ENCODE measurements around the gene GAB2. TPM values are rescaled to one million over a fixed set of nuclear protein-coding genes. Genes with fewer than 3 reads are reported as not detected.

GAB2 gene
- polyA plus RNA-seq, 2 of the 4 experiments (the other 2 are of a cell fraction), result 2.8 to 4.7 TPM

DNA sequence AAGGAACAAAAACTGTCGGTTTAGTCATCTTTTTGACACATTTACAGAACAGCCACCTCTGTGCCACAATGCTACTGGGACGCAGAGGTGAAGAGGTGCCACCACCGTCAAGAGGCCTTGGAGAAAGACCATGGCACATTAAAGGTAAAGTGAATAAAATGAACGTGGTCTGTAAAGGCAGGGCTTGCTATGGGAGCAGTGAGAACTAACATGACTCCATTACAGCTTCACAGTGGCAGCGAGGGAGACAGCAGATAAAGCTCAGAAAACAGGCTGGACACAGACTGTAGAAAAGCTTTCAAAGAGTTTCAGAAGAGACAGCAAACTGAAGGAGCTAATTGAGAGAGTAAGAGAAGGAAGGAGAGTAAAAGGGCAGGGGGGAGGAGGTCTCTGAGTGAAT is 102.9 kb downstream of the GAB2 start:
- WGBS (ENCODE audit: missing lambda C conversion rate), result 71% methylated on average over 5 of the region's 5 CpGs
- H3K4me3 ChIP-seq, result no peak overlapping the region
- ChIA-PET POLR2A (no interaction called here), CTCF (no interaction called here)
- peaks cover 15% of the 10 kb centered on the region; the same call in 2 of the 3 replicates for H3K4me1 ChIP-seq
- H3K4me2 ChIP-seq, result no peak overlapping the region
- no peak overlapping the region for H3K27ac ChIP-seq
- DNase-seq (ENCODE audit: low read depth in 1 of 2, low spot score in 1 of 2) (no peak), FAIRE-seq (no peak), ATAC-seq (no peak)
- TF ChIP-seq BHLHE40 (IDR thresholded peaks at IDR 0.05; ENCODE audit: low read depth, low read length), result no peak
- TF ChIP-seq, protein P1, sequence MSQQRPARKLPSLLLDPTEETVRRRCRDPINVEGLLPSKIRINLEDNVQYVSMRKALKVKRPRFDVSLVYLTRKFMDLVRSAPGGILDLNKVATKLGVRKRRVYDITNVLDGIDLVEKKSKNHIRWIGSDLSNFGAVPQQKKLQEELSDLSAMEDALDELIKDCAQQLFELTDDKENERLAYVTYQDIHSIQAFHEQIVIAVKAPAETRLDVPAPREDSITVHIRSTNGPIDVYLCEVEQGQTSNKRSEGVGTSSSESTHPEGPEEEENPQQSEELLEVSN (IDR thresholded peaks at IDR 0.05; ENCODE audit: borderline replicate concordance, low read depth), result no peak
- TF ChIP-seq HOXB5 (CRISPR knock-in tag; IDR thresholded peaks at IDR 0.05), result no peak
- no peak for TF ChIP-seq JUNB (IDR thresholded peaks at IDR 0.05)
- no peak for TF ChIP-seq ZFP36 (IDR thresholded peaks at IDR 0.05; ENCODE audit: borderline replicate concordance, partially characterized antibody)
- TF ChIP-seq HEYL (CRISPR knock-in tag; IDR thresholded peaks at IDR 0.05), result no peak
- no peak for TF ChIP-seq CBX8 (IDR thresholded peaks at IDR 0.05)
- no peak for TF ChIP-seq RNF2 (IDR thresholded peaks at IDR 0.05; ENCODE audit: borderline replicate concordance, low read depth)
- TF ChIP-seq JUN (IDR thresholded peaks at IDR 0.05), result no peak
- TF ChIP-seq ESRRA (IDR thresholded peaks at IDR 0.05; ENCODE audit: borderline replicate concordance, low read length), result no peak
- TF ChIP-seq, protein P2, sequence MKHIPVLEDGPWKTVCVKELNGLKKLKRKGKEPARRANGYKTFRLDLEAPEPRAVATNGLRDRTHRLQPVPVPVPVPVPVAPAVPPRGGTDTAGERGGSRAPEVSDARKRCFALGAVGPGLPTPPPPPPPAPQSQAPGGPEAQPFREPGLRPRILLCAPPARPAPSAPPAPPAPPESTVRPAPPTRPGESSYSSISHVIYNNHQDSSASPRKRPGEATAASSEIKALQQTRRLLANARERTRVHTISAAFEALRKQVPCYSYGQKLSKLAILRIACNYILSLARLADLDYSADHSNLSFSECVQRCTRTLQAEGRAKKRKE (CRISPR knock-in tag; IDR thresholded peaks at IDR 0.05; ENCODE audit: low read depth), result no peak
- TF ChIP-seq, protein P3, sequence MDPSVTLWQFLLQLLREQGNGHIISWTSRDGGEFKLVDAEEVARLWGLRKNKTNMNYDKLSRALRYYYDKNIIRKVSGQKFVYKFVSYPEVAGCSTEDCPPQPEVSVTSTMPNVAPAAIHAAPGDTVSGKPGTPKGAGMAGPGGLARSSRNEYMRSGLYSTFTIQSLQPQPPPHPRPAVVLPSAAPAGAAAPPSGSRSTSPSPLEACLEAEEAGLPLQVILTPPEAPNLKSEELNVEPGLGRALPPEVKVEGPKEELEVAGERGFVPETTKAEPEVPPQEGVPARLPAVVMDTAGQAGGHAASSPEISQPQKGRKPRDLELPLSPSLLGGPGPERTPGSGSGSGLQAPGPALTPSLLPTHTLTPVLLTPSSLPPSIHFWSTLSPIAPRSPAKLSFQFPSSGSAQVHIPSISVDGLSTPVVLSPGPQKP (IDR thresholded peaks at IDR 0.05; ENCODE audit: low read depth, low read length), result no peak
- no peak for TF ChIP-seq HOXB13 (CRISPR knock-in tag; IDR thresholded peaks at IDR 0.05; ENCODE audit: low read depth)
- TF ChIP-seq, protein P4, sequence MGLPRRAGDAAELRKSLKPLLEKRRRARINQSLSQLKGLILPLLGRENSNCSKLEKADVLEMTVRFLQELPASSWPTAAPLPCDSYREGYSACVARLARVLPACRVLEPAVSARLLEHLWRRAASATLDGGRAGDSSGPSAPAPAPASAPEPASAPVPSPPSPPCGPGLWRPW (IDR thresholded peaks at IDR 0.05), result no peak
- no peak for TF ChIP-seq TP53 (CRISPR knock-in tag; IDR thresholded peaks at IDR 0.05)
- TF ChIP-seq TFCP2L1 (CRISPR knock-in tag; IDR thresholded peaks at IDR 0.05), result no peak
- no peaks in the 10 kb centered on the region for H3K9me3 ChIP-seq

DNA sequence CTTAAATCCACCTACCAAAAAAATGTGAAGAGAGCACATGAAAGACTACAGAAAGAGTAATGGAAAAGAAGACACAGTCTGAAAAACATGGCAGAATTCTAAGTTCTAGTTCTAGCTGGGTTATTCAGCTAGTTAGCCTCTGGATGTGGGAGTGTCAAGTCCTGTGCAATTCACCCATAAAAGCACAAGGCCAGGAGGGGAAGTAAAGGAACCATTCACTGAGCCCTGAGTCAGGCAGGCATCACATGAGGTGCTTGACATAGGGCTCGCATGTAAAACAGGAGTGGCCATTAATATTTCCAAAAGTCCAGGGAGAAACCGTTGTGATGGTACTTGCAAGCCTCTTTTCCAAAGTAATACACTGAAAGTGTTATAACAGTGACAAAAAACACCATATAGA is 103.7 kb downstream of the GAB2 start:
- no peak overlapping the region for H3K4me3 ChIP-seq
- DNase-seq (ENCODE audit: low read depth in 1 of 2, low spot score in 1 of 2) (no peak), FAIRE-seq (no peak), ATAC-seq (no peak)
- ChIA-PET CTCF (no interaction called here), POLR2A (no interaction called here)
- WGBS (ENCODE audit: missing lambda C conversion rate), result 56% methylated on average over 2 of the region's 2 CpGs
- no peak overlapping the region for H3K27ac ChIP-seq
- peaks cover 9% of the 10 kb centered on the region; the same call in 2 of the 3 replicates for H3K4me1 ChIP-seq
- H3K9me3 ChIP-seq, result no peaks in the 10 kb centered on the region
- TF ChIP-seq POLR2A (IDR thresholded peaks at IDR 0.05; ENCODE audit: low read length) (no peak), HOXB5 (CRISPR knock-in tag; IDR thresholded peaks at IDR 0.05) (no peak), MAFK (IDR thresholded peaks at IDR 0.05; ENCODE audit: partially characterized antibody) (no peak), TP53 (CRISPR knock-in tag; IDR thresholded peaks at IDR 0.05) (no peak), RAD21 (conservative IDR thresholded peaks at IDR 0.05 in 1 of 2, IDR thresholded peaks at IDR 0.05 in 1 of 2) (no peak), FOSB (CRISPR knock-in tag; IDR thresholded peaks at IDR 0.05) (no peak), JUNB (IDR thresholded peaks at IDR 0.05) (no peak), TFCP2L1 (CRISPR knock-in tag; IDR thresholded peaks at IDR 0.05) (no peak), CHD4 (IDR thresholded peaks at IDR 0.05; ENCODE audit: borderline replicate concordance) (no peak), NR3C1 (IDR thresholded peaks at IDR 0.05) (no peak), PHF8 (IDR thresholded peaks at IDR 0.05; ENCODE audit: borderline replicate concordance, low read depth) (no peak), GATA3 (IDR thresholded peaks at IDR 0.05; ENCODE audit: borderline replicate concordance) (no peak), SREBF2 (IDR thresholded peaks at IDR 0.05) (no peak), RFX5 (IDR thresholded peaks at IDR 0.05) (no peak), RCOR1 (IDR thresholded peaks at IDR 0.05; ENCODE audit: low read depth, low read length) (no peak)
- TF ChIP-seq, protein P5, sequence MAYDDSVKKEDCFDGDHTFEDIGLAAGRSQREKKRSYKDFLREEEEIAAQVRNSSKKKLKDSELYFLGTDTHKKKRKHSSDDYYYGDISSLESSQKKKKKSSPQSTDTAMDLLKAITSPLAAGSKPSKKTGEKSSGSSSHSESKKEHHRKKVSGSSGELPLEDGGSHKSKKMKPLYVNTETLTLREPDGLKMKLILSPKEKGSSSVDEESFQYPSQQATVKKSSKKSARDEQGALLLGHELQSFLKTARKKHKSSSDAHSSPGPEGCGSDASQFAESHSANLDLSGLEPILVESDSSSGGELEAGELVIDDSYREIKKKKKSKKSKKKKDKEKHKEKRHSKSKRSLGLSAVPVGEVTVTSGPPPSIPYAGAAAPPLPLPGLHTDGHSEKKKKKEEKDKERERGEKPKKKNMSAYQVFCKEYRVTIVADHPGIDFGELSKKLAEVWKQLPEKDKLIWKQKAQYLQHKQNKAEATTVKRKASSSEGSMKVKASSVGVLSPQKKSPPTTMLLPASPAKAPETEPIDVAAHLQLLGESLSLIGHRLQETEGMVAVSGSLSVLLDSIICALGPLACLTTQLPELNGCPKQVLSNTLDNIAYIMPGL (CRISPR knock-in tag; IDR thresholded peaks at IDR 0.05; ENCODE audit: borderline replicate concordance), result no peak
- TF ChIP-seq, protein P3 (IDR thresholded peaks at IDR 0.05; ENCODE audit: low read depth, low read length), result no peak
- TF ChIP-seq, protein P6, sequence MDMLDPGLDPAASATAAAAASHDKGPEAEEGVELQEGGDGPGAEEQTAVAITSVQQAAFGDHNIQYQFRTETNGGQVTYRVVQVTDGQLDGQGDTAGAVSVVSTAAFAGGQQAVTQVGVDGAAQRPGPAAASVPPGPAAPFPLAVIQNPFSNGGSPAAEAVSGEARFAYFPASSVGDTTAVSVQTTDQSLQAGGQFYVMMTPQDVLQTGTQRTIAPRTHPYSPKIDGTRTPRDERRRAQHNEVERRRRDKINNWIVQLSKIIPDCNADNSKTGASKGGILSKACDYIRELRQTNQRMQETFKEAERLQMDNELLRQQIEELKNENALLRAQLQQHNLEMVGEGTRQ (IDR thresholded peaks at IDR 0.05), result no peak
- TF ChIP-seq, protein P7, sequence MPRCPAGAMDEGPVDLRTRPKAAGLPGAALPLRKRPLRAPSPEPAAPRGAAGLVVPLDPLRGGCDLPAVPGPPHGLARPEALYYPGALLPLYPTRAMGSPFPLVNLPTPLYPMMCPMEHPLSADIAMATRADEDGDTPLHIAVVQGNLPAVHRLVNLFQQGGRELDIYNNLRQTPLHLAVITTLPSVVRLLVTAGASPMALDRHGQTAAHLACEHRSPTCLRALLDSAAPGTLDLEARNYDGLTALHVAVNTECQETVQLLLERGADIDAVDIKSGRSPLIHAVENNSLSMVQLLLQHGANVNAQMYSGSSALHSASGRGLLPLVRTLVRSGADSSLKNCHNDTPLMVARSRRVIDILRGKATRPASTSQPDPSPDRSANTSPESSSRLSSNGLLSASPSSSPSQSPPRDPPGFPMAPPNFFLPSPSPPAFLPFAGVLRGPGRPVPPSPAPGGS (IDR thresholded peaks at IDR 0.05), result no peak
- TF ChIP-seq, protein P4 (IDR thresholded peaks at IDR 0.05), result no peak
- no peak overlapping the region; the same call in 2 of the 3 replicates for H3K4me2 ChIP-seq
